T-helper 1 cell treated with Interleukin-12 subunit alpha and Interleukin-12 subunit beta and Interleukin-4 antibody, amounts not matched to agents 30 ng/mL and 1 ng/mL, for 36 hours (primary cell): ENCODE measurements around the gene SRPRA. TPM values are rescaled to one million over a fixed set of nuclear protein-coding genes. Genes with fewer than 3 reads are reported as not detected.
"Not testable (repeated sequence)": the region's sequence is repeated elsewhere in the genome, so short reads cannot be mapped to it uniquely, and the experiment has no call there.

ENCODE experiments used
- intact Hi-C: fragments of 100-400 bp; cut with micrococcal nuclease; formaldehyde crosslinking; loops from one replicate; pipeline ENCODE4 v1.15.1; 2024
- total RNA-seq: library from RNA; stranded (reverse); gene quantifications from 2 replicates; pipeline ENCODE4 v1.2.3, GENCODE V29; 2022

The SRPRA gene
- 173 and 176 TPM in 2 replicates for total RNA-seq

- intact Hi-C loops, result loop anchor here (1.0 to 5.0 kb wide), 14 partner anchors 14 to 1646 kb away; partner anchors contain the start of genes CHEK1, DCPS, EI24 and FAM118B
Measured at GRCh38 chr11:126268708-126269579, at the start of gene SRPRA, which contains the start of gene FOXRED1. SRPRA (minus strand) TSS chr11:126268895; CDS start chr11:126268804, 91 bp downstream. FOXRED1 (plus strand) TSS chr11:126269154; CDS start chr11:126269207, 53 bp downstream.

DNA sequence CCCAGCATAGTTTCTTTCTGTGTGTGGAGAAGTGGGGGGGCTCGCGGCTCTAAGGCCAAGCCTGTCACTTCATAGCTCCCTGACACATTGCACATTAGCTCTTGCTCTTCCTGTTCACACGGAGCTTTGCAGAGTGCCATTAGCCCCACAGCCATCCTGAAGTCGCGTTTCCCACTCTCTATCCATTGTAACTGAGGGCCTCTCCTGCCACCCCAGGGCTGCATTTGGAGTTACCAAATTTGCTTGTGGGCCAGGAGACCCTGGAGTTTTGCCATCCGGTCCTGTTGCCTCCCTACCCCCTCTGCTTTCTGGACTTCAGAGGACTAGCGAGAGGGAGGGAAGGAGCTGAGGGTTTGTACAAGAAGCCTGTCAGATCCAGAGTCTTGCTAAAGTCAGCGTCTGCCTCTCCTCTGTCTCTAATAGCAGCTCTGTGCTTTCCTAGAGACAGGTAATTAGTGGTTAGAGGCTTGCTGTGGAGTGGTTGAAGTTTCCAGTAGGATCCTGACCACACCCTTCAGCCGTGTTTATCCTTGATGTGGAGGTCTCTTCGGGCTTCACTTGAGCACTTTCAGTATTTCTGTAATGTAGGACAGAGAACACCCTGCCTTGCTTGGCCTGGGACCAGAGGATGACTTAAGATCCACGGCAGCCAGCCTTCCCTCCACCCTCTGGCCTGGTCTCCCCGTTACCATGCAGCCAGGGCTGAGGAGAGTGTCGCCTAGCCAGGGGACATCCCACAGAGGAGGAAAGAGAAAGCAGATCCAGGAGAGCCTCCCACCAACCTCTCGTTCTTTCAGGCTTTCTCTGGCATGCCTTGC is 49.3 kb upstream of the SRPRA start:
- intact Hi-C loops, result loop anchor here (1.0 to 10.0 kb wide), 3 partner anchors 14 to 1027 kb away; partner anchors contain the start of genes DCPS and ST3GAL4

DNA sequence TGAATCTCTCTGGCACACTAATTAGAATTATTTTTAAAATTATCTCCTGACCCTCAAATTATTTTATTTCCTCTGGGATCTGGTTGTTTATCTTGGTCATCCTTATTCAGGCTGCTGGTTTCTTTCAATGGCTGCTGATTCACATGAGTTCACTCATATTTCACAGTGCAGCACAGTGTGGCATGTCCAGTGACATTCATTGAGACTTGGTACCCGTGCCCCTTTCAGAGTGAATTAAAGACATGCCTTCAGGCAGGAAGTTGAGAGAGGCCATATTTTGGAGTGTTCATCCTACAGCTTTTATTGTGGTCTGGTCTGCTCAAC is 48.7 kb upstream of the SRPRA start:
- intact Hi-C loops, result loop anchor here (1.0 to 10.0 kb wide), 2 partner anchors 13 to 1027 kb away; partner anchors contain the start of gene DCPS

- intact Hi-C loops, result loop anchor here (10.0 kb wide), 1 partner anchor 1031 kb away; no protein-coding TSS in a partner anchor
Measured at GRCh38 chr11:126313826-126314225, 45.1 kb upstream of the SRPRA start.

- intact Hi-C loops, result loop anchor here (10.0 kb wide), 1 partner anchor 1032 kb away; no protein-coding TSS in a partner anchor
Measured at GRCh38 chr11:126312961-126313360, 44.3 kb upstream of the SRPRA start.

GRCh38 chr11:126311401-126312291 is 43.0 kb upstream of the SRPRA start:
- intact Hi-C loops, result loop anchor here (10.0 kb wide), 1 partner anchor 1033 kb away; no protein-coding TSS in a partner anchor

DNA sequence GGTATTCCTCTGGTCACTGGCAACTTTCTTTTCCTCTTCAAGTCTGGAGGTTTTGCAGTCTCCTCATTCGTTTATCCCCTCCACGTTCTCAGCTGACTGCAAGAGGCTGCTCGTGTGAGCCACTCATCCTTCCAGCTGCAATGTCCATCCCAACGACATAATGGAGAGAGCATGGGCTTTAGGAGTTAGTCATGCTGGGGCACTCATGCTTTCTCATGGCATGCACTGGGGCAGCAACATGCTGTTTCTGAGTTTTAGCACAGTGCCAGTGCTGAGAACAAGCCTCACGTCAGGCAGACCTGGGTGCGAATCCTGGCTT is 42.3 kb upstream of the SRPRA start:
- intact Hi-C loops, result loop anchor here (1.0 to 10.0 kb wide), 4 partner anchors 105 to 1034 kb away; no protein-coding TSS in a partner anchor

DNA sequence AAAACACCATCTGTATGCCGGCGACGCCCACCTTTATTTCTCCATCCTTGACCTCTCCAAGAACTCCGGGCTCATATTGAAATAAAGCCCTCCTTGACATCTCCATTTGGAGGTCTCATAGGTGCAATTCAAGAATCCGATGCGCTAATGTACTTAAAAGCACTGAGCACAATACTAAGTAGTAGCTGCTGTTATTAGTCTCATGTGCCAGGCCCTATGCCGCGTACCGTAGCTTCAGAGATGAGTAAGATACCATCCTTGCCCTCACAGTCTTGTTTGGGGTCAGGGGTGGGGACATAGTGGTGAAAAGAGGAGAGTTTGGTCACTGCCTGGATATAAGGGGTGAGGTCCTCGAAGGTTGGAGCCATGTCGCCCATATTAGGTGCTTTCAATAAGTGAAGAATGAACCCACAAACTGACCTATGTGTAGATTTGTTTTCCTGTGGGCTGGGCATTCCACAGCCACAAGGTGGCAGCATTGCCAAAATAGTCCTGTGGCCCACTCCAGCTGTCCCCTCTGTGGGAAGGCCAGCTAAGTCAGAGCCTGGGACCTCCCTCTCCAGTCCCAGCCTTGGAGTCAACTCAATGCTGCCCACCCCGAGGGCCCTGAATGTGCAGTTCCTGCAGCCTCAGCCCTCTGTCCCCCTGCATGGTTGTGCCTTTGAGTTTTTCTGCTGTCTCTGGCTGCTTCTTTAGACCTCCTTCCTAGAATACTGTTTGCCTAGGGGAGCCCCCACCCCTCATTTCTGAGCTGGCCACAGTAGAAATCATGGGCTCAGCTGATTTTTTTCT is 41.7 kb upstream of the SRPRA start:
- intact Hi-C loops, result loop anchor here (1.0 to 10.0 kb wide), 4 partner anchors 106 to 1034 kb away; no protein-coding TSS in a partner anchor

DNA sequence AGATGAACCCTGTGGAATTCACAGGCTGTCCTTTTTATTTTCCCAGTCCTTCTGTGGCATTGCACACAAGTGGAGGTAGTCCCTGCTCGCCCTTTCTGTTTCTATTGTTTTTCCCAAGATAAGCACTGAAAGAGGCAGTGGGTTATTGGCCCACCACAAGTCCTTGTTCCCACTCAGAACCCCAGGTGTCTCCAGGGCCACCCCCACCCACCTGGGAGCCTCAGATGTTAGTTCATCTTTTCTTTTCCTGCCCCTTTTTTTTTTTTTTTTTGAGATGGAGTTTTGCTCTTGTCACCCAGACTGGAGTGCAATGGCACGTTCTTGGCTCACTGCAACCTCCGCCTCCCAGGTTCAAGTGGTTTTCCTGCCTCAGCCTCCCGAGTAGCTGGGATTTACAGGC is 40.1 kb upstream of the SRPRA start:
- intact Hi-C loops, result not testable (repeated sequence)

GRCh38 chr11:126308271-126308671 is 39.6 kb upstream of the SRPRA start:
- intact Hi-C loops, result no loop called here

GRCh38 chr11:126307706-126308105 is 39.0 kb upstream of the SRPRA start:
- intact Hi-C loops, result no loop called here

GRCh38 chr11:126305699-126306098 is 37.0 kb upstream of the SRPRA start:
- intact Hi-C loops, result no loop called here

- intact Hi-C loops, result loop anchor here (1.0 to 5.0 kb wide), 9 partner anchors 13 to 712 kb away; partner anchors contain the start of genes DDX25, FAM118B, FOXRED1 and PUS3
Measured at GRCh38 chr11:126304457-126305075, 35.9 kb upstream of the SRPRA start.

GRCh38 chr11:126303623-126304456 is 35.1 kb upstream of the SRPRA start, which contains the start of gene DCPS:
DCPS (plus strand) TSS chr11:126304060; CDS start chr11:126304081, 21 bp downstream.
- intact Hi-C loops, result loop anchor here (1.0 to 5.0 kb wide), 10 partner anchors 13 to 712 kb away; partner anchors contain the start of genes DDX25, FAM118B, FOXRED1 and PUS3

DNA sequence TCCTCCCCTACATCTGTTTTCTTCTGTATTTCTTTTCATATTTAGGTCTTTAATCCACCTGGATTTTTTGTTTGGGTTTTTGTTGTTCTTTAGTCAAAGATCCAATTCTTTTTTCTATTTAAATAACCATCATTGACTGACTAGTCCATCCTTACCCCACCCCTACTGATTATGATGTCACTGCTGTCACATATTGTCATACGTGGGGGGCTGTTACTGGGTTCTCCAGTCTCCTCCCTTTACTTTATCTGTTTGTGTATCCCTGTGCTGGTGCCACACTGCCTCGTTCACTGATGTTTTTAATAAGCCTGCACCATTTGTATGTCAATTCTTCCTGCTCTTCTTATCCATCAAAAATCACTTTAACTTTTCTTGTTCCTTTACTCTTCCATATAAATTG is 28.3 kb upstream of the SRPRA start:
- intact Hi-C loops, result no loop called here

DNA sequence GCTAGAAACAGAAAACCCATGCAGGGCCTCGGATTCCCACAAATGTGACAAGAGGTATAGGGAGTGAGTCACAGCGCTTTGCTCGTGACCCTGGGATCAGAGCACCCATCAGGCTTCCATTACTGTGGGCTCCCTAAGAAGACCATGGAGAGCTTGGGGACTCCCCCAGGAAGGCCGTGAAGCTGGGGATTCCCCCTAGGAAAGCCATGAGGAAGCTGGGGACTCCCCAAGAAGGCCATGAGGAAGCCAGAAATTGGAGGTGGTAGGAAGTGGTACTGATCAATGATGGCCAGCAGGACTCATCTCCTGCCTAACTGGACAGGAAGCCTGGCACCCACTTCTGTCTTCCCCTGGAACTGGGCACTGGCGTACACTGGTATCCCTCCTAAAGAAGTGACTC is 25.0 kb upstream of the SRPRA start:
- intact Hi-C loops, result no loop called here

DNA sequence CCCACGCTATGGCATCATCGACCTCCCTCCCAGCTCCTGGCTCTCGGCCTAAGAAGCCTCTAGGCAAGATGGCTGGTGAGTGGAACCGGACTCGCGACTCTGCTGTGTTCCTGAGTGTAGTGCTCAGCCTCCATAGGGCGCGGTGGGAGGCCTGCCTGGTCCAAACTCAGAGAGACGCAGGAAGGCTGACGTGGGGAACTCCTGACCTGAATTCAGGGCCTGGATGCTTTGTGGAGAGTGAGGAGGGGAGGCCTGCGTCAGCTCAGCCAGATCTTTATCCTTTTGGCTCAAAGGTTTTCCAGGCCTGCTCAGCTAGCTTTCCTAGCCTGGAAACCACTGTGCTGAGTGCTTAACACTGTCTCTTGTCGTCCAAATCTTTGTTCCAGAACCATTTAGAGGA is 22.2 kb upstream of the SRPRA start:
- intact Hi-C loops, result no loop called here

DNA sequence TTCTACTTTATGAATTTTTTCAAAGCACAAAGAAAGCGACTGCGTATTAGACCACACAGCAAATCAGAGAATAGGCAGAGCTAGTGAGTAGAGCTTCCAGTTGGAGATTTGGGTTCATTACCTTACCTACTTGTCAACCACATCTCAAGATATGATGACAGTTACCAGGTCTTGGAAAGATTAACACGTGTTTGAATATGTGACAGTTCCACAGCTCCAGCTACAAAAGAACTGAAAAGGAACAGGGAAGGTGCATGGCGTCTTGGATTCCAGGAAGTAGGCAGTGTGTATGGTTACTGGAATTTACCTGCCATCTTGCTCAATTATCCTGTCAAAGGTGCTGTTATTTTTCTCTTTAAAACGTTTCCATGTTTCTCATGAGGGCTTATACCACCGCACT is 19.5 kb upstream of the SRPRA start:
- intact Hi-C loops, result no loop called here
